Measurements from ENCODE around the gene TTLL8. TPM values are rescaled to one million over a fixed set of nuclear protein-coding genes. Genes with fewer than 3 reads are reported as not detected.
A peak's percentile ranks its signal among the peaks of the same experiment; 100 is the strongest.

The TTLL8 gene
- total RNA-seq, 4 donors from 2014 or later: not detected

DNA sequence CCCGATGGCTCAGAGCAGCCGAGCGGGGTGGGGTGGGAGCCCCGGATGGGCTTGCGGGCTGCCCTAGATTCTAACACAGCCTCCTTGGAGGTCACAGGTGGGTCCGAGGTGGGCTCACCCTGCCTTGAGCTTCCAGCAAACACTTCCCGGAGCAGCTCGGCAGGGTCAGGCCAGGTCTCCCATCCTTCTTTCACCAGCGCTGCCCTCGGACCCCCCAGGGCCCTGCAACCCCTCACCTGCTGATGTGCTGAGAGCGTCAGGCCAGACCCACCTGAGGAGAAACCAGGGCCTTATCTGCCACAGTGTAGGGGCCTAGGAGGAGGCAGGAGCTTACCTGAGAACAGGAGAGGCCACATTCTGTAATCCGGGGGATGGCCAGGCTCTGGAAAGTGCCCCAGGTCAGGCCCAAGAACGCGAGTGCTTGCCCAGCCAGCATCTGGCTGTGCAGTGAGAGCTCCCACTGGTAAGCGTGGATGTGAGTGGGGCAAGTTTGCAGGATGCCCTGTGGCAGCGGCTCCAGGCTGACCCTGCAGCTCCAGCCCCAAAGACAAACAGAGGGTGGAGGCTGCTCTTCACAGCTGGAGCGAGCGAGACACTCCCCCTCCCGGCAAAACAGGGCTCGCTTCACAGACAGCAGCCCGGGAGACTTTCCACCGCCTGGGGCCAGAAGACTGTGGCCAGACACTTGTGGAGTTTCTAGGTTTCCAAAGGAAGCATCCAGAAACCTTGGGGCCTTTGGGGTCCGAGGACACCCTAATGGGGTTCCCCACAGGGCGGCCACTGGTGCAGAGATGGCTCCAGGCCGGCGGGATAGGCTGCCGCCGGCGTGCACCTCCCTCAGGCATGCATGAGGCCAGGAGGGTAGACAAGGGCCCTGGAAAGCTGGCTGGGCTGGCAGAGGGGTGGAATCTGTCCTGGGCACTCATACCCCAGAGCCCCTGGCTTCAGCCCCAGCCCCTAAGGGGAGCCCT lies 45.6 kb downstream of the TTLL8 start, which contains the start of gene IL17REL:
Gene IL17REL, minus strand, starts transcription at position 555 of the 971 bp plus-strand sequence. Its CDS starts 119 bp downstream, at position 436.
- H3K27ac ChIP-seq: no peak within 1 kb of the TSS
- H3K4me3 ChIP-seq: no peak within 1 kb of the TSS
- intact Hi-C loops (cut with DNase I; ENCODE audit: low total_unique reads): no loop called here
- DNase-seq: peak; percentile 41
- 56% methylated on average over 24 of the region's 29 CpGs; no CpG with 5 or more reads in 1 of the 2 donors for WGBS, 2 donors (ENCODE audit: low coverage in 1 of 2)
- H3K4me1 ChIP-seq: peaks cover 0 to 20% (median 8%) of the 10 kb centered on the region in 4 donors
- H3K27me3 ChIP-seq: peaks cover 79% of the 10 kb centered on the region
- TF ChIP-seq, protein P1, sequence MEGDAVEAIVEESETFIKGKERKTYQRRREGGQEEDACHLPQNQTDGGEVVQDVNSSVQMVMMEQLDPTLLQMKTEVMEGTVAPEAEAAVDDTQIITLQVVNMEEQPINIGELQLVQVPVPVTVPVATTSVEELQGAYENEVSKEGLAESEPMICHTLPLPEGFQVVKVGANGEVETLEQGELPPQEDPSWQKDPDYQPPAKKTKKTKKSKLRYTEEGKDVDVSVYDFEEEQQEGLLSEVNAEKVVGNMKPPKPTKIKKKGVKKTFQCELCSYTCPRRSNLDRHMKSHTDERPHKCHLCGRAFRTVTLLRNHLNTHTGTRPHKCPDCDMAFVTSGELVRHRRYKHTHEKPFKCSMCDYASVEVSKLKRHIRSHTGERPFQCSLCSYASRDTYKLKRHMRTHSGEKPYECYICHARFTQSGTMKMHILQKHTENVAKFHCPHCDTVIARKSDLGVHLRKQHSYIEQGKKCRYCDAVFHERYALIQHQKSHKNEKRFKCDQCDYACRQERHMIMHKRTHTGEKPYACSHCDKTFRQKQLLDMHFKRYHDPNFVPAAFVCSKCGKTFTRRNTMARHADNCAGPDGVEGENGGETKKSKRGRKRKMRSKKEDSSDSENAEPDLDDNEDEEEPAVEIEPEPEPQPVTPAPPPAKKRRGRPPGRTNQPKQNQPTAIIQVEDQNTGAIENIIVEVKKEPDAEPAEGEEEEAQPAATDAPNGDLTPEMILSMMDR (IDR thresholded peaks at IDR 0.05): peak in 3 of 5 experiments; percentile 10 to 35 (median 23)
- no peak for TF ChIP-seq POLR2A (IDR thresholded peaks at IDR 0.05)
- TF ChIP-seq POLR2AphosphoS5 (IDR thresholded peaks at IDR 0.05): no peak
- H3K9me3 ChIP-seq: no peaks in the 10 kb centered on the region
- in situ Hi-C loops (cut with MboI; ENCODE audit: low pct_ligation_motif_present in 1 of 4, low pct_unique_long_range_greater_than_20kb in 1 of 4, low sequenced_read_pairs in 3 of 4): no loop called here
- H3K36me3 ChIP-seq: no peaks in the 10 kb centered on the region

DNA sequence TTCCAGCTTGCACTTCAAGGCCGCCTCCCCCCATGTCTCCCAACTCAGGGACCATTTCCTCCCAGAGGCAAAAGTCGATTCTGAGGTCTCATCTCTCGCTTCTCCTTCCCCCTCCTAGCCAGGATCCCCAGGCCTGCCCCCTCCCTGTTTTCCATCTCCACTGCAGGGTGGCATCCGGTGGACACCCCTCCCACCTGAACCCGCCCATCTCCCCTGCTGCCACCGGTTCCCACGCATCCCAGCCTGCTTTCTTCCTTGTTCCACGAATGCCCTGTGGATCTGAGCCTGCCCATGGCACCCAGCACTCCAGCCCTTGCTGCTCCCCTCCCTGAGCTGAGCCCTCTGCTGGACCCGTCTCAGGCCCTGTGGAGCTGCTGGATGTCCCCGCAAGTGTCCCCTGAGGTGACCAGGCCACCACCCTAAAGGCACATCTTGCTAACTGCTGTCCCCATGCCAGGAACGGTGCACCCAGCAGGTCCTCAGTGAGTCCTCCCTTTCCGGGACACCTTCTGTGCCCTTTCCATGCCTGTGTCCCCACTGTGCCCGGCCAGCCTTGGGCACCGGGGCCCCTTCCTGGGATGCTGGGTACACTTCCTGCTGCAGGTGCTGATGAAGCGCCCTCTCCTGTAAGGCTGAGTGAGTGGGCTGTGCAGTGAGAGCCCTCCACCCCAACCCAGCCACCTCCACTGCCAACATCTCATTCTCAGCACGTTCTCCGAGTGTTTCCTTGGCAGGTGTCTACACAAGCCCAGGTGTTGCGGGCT lies 46.5 kb downstream of the TTLL8 start:
- intact Hi-C loops (cut with DNase I; ENCODE audit: low total_unique reads) (no loop called here), in situ Hi-C loops (cut with MboI; ENCODE audit: low pct_ligation_motif_present in 1 of 4, low pct_unique_long_range_greater_than_20kb in 1 of 4, low sequenced_read_pairs in 3 of 4) (no loop called here)
- Histone ChIP-seq H3K36me3 (no peaks in the 10 kb centered on the region), H3K27ac (no peak overlapping the region), H3K4me1 (peaks cover 0 to 21% (median 12%) of the 10 kb centered on the region in 4 donors), H3K4me3 (no peak overlapping the region), H3K27me3 (peaks cover 70% of the 10 kb centered on the region), H3K9me3 (no peaks in the 10 kb centered on the region)
- WGBS, 2 donors (ENCODE audit: low coverage in 1 of 2): 43% methylated on average over 18 of the region's 18 CpGs; no CpG with 5 or more reads in 1 of the 2 donors
- no peak for DNase-seq
- TF ChIP-seq, protein P1 (IDR thresholded peaks at IDR 0.05): no peak
- TF ChIP-seq POLR2AphosphoS5 (IDR thresholded peaks at IDR 0.05) (no peak), POLR2A (IDR thresholded peaks at IDR 0.05) (no peak)

DNA sequence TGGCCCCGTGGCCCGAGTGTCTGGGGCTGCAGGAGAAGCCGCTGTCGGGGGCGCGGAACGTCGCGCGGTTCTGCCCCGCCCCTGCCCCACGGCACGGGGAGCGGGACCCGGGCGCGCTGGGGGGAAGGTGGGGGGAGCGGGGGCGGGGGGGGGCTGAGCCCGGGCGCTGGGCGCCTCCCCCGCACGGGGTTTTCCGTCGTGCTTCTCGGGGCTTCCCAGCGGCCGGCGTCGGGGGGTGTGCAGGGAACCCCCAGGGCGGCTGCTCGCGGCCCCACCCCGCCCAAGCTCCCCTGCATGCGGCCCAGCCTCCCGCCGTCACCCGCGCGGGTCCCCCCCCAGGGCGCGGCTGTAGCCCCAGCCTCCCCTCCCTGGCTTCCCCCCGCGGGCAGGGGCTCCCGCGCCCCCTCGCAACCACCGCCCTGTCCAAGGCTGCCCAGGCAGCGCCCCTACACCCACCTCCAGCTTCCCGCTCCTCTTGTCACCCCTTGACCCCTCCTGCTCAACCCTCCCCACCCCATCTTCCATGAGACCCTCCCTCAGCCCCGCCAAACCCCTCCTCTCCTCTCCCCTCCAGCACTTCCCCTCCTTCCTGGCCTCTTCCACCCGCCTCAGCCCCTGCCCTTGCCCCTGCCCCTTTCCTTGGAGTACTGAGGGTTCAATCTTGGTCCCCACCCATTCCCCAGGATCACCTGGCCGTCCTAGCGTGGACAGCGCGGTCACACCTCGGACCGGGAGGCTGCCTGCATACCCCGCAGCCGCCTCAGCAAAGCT lies 47.2 kb downstream of the TTLL8 start:
- Histone ChIP-seq H3K27ac (no peak overlapping the region), H3K36me3 (no peaks in the 10 kb centered on the region), H3K4me1 (peaks cover 0 to 23% (median 14%) of the 10 kb centered on the region in 4 donors), H3K27me3 (peaks cover 63% of the 10 kb centered on the region), H3K9me3 (no peaks in the 10 kb centered on the region), H3K4me3 (peak overlapping the region in 1 of 4 donors; percentile 0)
- intact Hi-C loops (cut with DNase I; ENCODE audit: low total_unique reads) (no loop called here), in situ Hi-C loops (cut with MboI; ENCODE audit: low pct_ligation_motif_present in 1 of 4, low pct_unique_long_range_greater_than_20kb in 1 of 4, low sequenced_read_pairs in 3 of 4) (no loop called here)
- WGBS, 2 donors (ENCODE audit: low coverage in 1 of 2): 9% methylated on average over 16 of the region's 61 CpGs; no CpG with 5 or more reads in 1 of the 2 donors
- TF ChIP-seq POLR2AphosphoS5 (IDR thresholded peaks at IDR 0.05) (no peak), POLR2A (IDR thresholded peaks at IDR 0.05) (no peak), EP300 (IDR thresholded peaks at IDR 0.05; ENCODE audit: low read depth) (no peak)
- TF ChIP-seq, protein P1 (IDR thresholded peaks at IDR 0.05): no peak
- peak; percentile 9 for DNase-seq
